ENCODE data around the gene CNGB1.
"Not testable (repeated sequence)": the region's sequence is repeated elsewhere in the genome, so short reads cannot be mapped to it uniquely, and the experiment has no call there.

The CNGB1 gene

GRCh38 chr16:57970970-57971369 lies at the start of gene CNGB1:
TSS of gene CNGB1 (minus strand) at chr16:57971128. CDS start at chr16:57967286, 3,842 bp downstream.
- no peak for DNase-seq (ENCODE audit: low read depth)

DNA sequence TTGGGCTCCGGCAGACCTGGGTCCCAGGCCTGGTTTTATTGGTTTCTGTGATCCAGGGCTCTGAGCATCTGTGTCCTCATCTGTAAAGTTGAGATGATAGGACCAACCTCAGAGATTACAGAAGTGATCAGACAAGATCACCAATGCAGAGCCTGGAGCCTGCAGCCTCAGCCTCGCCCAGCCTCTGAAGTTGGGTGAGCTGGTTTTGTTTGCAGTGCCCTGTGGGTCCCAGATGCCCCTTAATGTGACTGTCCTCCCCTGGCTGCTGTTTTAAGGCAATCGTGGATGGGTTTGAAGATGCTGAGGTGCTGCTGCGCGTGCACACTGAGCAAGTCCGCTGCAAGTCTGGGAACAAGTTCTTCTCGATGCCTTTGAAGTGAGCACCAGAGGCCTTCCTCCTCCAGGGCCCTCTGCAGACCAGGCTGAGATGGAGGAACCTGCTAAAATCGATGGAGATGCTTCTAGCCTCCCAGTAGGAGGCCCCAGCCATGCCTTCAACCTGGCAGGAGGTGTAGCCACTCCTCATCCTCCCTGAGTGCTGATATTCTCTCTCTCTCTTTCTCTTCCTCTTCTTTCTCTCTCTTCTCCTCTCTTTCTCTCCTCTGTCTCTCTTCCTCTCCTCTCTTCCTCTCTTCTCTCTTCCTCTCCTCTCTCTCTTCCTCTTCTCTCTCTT lies 49.1 kb upstream of the CNGB1 start:
- DNase-seq (ENCODE audit: low read depth): no peak

DNA sequence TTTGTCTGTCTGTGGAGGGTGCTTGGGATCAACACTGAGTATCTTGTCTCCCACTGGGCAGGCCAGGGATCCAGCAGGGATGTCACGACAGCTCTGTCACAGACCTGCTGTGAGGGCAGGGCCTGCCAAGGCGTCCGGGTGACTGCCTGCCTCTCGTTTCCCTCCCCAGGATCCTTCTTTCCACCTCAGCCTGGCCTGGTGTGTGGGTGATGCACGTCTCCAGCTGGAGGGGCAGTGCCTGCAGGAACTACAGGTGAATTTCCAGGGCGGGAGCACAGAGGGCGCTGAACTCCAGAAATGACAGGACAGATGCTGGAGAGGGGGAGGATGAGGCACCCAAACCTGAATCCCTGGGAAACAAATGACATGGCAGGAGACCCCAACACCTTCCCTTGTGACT lies 47.9 kb upstream of the CNGB1 start:
- no peak for DNase-seq (ENCODE audit: low read depth)

DNA sequence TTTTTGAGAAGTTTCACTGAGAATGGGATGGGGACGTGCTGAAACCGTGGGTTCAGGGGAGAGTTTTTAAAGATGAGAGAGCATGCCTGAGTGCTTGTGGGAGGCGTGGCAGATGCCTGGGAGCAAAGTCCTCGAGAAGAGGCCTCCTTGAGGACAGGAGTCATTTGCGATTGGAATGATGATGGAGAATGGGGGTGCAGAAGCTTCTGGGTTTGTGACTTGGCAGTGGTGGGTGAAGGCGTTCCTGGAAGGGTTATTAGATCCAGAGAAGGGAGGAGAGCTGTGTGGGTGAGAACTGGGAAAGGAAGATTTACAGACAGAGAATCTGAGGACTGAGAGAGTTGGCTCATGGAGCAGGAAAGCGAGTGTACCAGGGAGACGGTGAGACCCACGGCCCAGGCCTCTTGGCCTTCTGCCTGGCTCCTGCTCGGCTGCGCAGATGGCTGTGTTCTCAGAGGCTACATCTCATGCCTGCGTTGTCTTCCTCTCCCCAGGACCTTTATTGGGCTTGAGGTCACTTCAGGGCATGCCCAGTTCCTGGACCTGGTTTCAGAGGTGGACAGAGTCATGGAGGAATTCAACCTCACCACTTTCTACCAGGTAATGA lies 46.0 kb upstream of the CNGB1 start:
- DNase-seq (ENCODE audit: low read depth): no peak

GRCh38 chr16:58013201-58013956 lies 42.5 kb upstream of the CNGB1 start:
- DNase-seq (ENCODE audit: low read depth): no peak

- DNase-seq (ENCODE audit: low read depth): no peak
These were observed 41.6 kb upstream of the CNGB1 start for GRCh38 chr16:58012481-58012880.

- DNase-seq (ENCODE audit: low read depth): no peak
These were observed 40.7 kb upstream of the CNGB1 start for GRCh38 chr16:58011652-58012051.

DNA sequence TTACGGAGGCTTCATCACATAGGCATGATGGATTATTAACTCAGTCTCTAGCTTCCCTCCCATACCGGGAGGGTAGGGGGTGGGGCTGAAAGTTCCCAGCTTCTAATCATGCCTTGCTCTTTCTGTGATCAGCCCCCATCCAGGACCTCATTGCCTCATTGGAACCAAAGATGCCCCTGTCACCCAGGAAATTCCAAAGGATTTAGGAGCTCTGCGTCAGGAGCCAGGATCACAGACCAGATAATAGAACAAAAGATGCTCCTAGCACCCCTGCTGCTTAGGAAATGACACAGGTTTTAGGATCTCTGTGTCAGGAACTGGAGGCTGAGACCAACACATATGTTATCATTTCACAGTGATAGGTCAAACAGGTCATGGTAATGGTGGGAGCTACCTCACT lies 40.0 kb upstream of the CNGB1 start:
- DNase-seq (ENCODE audit: low read depth): no peak

DNA sequence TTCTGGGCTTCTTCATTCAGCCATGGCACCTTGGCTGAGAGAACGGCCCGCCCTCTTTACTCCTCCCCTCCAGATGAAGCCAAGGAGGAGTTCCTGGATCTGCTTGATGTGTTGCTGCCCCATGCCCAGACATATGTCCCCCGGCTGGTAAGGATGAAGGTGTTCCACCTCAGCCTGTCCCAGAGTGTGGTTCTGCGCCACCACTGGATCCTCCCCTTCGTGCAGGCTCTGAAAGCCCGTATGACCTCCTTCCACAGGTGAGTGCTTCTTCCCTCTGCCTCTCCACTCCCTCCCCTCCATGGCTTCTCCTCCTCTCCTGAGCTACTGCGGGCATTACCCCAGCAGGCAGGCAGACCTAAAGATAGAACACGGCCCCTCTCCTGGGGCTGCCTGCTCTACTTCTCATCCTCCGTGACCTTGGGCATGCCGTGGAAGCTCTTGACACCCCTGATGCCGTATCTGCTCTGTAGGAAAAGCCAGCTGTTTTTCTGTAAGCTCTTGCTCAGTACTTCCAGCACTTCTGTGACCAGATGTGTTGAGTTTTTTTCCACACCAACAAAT lies 39.0 kb upstream of the CNGB1 start:
- DNase-seq (ENCODE audit: low read depth): no peak

DNA sequence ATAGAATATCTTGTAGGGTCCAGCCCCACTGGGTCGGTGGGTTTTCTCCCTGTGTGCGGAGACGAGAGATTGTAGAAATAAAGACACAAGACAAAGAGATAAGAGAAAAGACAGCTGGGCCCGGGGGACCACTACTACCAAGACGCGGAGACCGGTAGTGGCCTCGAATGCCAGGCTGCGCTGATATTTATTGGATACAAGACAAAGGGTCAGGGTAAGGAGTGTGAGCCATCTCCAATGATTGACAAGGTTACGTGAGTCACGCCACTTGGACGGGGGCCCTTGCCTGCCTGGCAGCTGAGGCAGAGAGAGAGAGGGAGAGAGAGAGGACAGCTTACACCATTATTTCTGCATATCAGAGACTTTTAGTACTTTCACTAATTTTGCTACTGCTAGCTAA lies 33.8 kb upstream of the CNGB1 start:
- not testable (repeated sequence) for DNase-seq (ENCODE audit: low read depth)

GRCh38 chr16:58002936-58003335 lies 32.0 kb upstream of the CNGB1 start:
- DNase-seq (ENCODE audit: low read depth): no peak

GRCh38 chr16:58002416-58002800 lies 31.5 kb upstream of the CNGB1 start:
- no peak for DNase-seq (ENCODE audit: low read depth)

DNA sequence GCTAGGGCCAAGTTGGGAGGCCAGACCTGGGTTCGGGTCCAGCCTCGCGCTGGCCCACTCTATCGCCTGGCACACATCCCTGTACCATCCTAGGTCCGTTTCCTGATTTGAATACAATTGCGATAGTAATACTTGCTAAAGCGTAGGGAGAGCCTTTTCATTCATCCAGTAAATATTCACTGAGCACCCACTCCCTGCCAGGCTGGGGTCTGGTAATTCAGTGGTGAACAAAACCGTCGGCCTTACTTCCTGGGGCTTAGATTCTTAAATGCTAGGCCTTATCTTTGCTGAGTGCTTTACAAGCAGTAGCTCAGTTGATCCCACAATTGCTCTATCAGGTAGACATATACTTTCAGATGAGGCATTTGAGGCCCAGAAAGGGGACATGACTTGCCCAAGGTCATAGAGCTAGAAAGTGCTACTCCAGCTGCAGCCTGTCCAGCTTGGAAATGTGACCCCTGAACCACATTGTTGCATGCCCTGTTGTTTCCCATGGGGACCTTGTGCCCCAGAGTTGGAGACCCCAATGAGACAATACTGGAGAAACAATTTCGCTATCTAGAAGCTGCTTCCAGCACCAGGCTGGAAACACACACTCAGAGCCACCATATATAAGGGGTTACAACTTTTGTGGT lies 31.0 kb upstream of the CNGB1 start:
- no peak for DNase-seq (ENCODE audit: low read depth)

DNA sequence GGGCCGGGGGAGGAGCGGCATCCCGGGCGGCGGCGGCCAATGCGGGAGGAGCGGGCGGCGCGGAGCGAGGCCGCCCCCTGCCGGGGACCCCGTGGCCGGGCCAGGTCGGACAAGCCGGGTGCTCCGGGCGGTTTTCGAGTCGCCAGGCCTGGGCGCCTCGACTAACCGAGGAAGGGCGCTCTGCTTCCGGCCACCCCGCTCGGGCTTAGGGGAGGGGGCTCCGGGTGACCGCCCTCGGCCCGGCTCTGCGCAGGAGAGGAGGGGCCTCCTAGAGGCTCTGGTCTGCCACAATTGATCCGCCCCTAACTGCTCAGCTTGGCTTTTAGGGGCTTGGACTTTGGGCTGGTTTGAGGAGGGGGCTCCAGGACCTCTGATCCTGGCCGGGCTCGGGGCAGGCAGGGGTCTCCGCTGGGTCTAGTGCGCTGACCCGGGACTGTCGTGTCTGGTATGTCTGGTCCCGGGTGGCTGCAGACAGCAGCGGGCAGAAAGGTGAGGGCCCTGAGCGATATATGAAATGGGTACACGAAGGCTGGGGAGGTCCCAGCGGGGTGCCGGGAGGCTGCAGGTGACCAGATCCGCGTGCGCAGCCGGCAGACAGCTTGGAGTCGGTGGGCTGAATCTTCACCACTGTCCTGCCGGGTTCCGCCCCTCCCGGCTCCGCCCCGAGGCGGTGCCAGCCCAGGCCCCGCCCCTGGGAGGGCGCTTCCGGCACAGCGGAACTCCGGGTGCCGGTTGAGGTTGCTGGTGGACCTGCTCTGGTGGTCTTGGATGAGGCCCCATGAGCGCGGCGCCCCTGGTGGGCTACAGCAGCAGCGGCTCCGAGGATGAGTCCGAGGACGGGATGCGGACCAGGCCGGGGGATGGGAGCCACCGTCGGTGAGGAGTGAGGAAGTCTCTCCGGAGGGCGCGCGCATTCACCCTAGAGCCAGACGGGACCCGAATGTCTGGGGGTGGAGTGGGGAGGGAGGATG lies 30.1 kb upstream of the CNGB1 start, which contains the start of gene USB1:
Gene USB1, plus strand, starts transcription at position 702 of the 971 bp plus-strand sequence. Its CDS starts 77 bp downstream, at position 779.
- peak; percentile 57 for DNase-seq (ENCODE audit: low read depth)

- DNase-seq (ENCODE audit: low read depth): no peak
These were observed 29.2 kb upstream of the CNGB1 start, which contains the start of gene ZNF319 for GRCh38 chr16:57999971-58000705. TSS of gene ZNF319 (minus strand) at chr16:58000672. CDS start at chr16:57998265, 2,407 bp downstream.

- no peak for DNase-seq (ENCODE audit: low read depth)
These were observed 28.5 kb upstream of the CNGB1 start for GRCh38 chr16:57999366-57999970.

DNA sequence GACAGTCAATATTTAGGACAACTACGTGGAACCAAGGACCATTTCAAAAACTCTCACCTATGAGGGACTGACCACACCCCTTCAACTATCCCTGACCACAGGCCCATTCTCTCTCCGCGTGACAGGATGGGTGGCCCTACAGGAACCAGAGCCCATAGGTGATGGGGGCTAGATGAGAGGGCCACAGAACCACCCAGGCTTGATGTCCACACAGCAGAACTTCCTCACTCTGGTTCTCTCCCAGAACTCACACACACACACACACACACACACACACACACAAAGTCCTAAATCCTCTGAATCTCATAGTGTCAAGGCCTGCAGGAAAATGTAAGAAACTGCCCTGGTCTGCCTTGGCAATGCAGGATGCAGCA lies 28.1 kb upstream of the CNGB1 start:
- no peak for DNase-seq (ENCODE audit: low read depth)

GRCh38 chr16:57998486-57998885 lies 27.6 kb upstream of the CNGB1 start:
- no peak for DNase-seq (ENCODE audit: low read depth)

DNA sequence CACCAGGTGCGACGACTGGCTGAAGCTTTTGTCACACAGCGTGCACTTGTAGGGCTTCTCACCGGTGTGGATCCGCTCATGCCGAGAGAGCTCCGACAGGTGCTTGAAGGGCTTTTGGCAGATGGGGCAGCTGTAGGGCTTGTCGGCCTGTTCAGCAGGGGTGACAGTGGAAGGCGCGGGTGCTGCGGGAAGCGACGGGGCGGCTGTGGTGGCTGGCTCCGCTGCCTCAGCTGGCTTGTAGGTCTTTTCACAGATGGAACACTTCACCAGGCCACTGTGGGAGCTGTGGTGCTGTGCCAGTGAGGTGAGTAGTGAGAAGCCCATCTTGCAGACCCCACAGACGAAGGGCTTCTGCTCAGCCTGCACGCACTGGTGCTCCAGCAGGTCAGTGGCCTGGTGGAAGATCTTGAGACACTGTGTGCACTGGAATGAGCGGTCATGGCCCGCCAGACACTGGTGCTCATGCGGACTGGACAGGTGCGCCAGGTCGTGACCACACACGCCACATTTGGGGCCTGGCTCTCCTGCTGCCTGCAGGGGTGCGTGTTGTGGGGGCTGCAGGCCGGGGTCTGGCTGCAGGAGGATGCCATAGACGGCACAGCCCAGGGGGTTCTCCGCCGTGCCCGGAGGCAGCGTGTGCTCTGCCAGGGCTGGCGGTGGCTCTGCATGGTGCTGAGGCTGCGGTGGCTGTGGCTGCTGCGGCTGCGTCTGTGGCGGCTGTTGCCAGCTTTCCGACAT lies 26.8 kb upstream of the CNGB1 start:
- DNase-seq (ENCODE audit: low read depth): no peak

All from GM04504 (cell line).